Adrenal gland (tissue), 12 donors: Measurements from ENCODE around the gene SCG3. TPM values are rescaled to one million over a fixed set of nuclear protein-coding genes. Genes with fewer than 3 reads are reported as not detected.

Experiments used
- DNase-seq, 7 donors: peaks; one replicate each; pipeline ENCODE4 v3.0.0-alpha.2; 2019 to 2020
- H3K27ac ChIP-seq, 5 donors: fragments of 200-600 bp; sonication (generic) in 4 of 5; 1 replicate in 3 of 5; 2 replicates in 2 of 5; pipeline versions ENCODE4 v1.5.1 to v1.8.0; 2016 to 2020; ENCODE audit warnings: mild to moderate bottlenecking in 1 of 5
- H3K27me3 ChIP-seq: fragments of 200-600 bp; 2 replicates; pipeline ENCODE4 v1.8.0; 2021
- H3K36me3 ChIP-seq, 2 donors: fragments of 200-600 bp; replicated peaks in 1 of 2; 1 replicate in 1 of 2; 2 replicates in 1 of 2; pipeline versions ENCODE4 v1.5.1 to v1.8.0; 2018 to 2022
- H3K4me1 ChIP-seq, 2 donors: fragments of 200-600 bp; replicated peaks in 1 of 2; 1 replicate in 1 of 2; 2 replicates in 1 of 2; pipeline versions ENCODE4 v1.5.1 to v1.8.0; 2018 to 2021
- H3K4me3 ChIP-seq, 4 donors: fragments of 200-600 bp; sonication (generic) in 3 of 4; one replicate each; pipeline ENCODE4 v1.5.1; 2016 to 2018
- H3K9me3 ChIP-seq, 3 donors: fragments of 200-600 bp; sonication (generic) in 1 of 3; replicated peaks in 1 of 3; 1 replicate in 2 of 3; 2 replicates in 1 of 3; pipeline versions ENCODE4 v1.5.1 to v1.8.0; 2016 to 2021
- CTCF ChIP-seq, 6 experiments: fragments of 450-650 bp in 4 of 6; fragments of 200-600 bp in 2 of 6; sonication (generic) in 1 of 6; IDR thresholded peaks; 1 replicate in 5 of 6; 2 replicates in 1 of 6; pipeline versions ENCODE4 v1.5.1 to v1.8.0; 2016 to 2021; ENCODE audit warnings: antibody characterized with exemption in 6 of 6, mild to moderate bottlenecking in 2 of 6, moderate library complexity in 1 of 6
- POLR2A ChIP-seq, 2 donors: fragments of 450-650 bp; IDR thresholded peaks; one replicate each; pipeline ENCODE4 v1.6.1; 2017; ENCODE audit warnings: antibody characterized with exemption in 2 of 2, mild to moderate bottlenecking in 2 of 2, moderate library complexity in 1 of 2
- WGBS, 4 donors: extraction: QIAGEN DNeasy Blood & Tissue Kit in 2 of 4; methylation state at CpG; one replicate each; pipeline versions ENCODE4 v1.1.5 to v1.1.7; 2013 to 2017; 5-methylcytosine and 5-hydroxymethylcytosine counted together
- intact Hi-C, 2 donors: fragments of 100-400 bp; cut with DNase I; formaldehyde crosslinking; loops; one replicate each; pipeline versions ENCODE4 v1.14.1 to v1.15.0; 2022 to 2023
- polyA plus RNA-seq, 3 donors: library from polyadenylated mRNA; stranded (reverse); fragments of 200-250 nt in 2 of 3; fragments of 350-450 nt in 1 of 3; fragmentation: Illumina TruSeq in 1 of 3; extraction: RNeasy Lipid Tissue Mini Kit (QIAGEN cat#74804) in 1 of 3; gene quantifications; one replicate each; pipeline ENCODE4 v1.2.3, GENCODE V29; 2013 to 2014
- total RNA-seq, 9 donors: library from RNA; depleted of rRNA in 4 of 9; stranded (reverse); fragments of >200 nt in 4 of 9; fragments of 120-200 nt in 1 of 9; fragmentation: NEBNext Ultra II Directional in 1 of 9; extraction: Animal tissue kit (Norgen Biotek cat#: 25700) in 1 of 9; gene quantifications; one replicate each; pipeline versions ENCODE4 v1.1.0 to v1.2.4, GENCODE V29; 2013 to 2023
- donor health status: healthy with polysubstance abuse.
- donor health status: Bipolar disorder and iron deficiency.
- donor health status: DM: yes; HTN: yes; CAD: no.
- donor health status: DM: no; HTN: no; CAD: no.
- donor health status: DM: no; HTN: no; CAD: no.
- donor health status: DM: yes; HTN: yes; CAD: no.

The SCG3 gene
- total and polyA plus RNA-seq, 12 donors, result 0.14 to 18.5 (median 2.7) TPM; not detected in 2

DNA sequence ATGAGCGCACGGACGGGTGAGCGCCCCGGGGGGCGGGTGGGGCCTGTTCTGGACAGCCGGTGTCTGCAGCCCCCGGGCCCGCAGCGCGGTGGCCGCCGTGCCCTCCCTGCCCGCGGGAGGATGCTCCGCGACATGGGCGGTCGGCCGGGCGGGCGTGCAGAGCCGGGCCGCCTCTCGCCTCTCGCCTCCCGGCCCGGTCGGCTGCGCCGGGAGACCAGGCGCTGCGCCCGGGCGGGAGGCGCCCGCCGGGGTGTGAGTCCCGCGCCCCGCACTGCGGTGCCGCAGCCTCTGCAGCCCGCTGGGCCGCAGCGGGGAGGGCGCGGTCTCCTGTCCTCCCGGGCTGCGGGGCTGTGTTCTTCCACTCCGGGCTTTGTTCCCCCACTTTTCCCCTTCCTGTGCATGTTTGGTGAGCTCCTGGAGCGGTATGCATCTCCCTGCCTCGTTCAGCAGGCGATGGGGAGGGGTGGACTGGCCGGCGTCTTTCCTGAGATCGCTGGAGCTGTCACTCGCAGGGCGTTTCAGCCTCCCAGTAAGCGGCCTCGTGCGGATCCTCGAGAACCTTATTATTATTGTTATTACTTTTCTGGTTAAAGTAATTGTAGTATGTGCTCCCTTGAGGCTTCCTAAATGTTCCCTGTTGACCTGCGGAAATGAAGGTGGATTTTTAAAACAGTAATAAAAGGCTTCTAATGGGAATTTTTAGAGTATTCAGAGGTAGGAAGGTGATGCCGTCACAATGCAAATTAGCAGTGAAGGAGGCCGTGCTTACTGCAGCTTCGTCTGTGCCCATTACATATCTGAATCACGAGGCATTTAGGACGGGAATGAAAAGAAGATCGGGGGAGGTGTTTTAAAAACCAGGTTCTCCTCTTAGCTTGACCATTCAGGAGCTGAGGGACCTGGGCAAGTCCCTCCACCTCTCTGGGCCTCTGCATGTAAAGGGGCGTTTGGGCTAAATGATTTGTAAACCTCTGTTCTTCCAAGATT lies 70.7 kb downstream of the SCG3 start:
- TF ChIP-seq POLR2A (IDR thresholded peaks at IDR 0.05) (no peak), CTCF (IDR thresholded peaks at IDR 0.05) (no peak)
- Histone ChIP-seq H3K36me3 (no peaks in the 10 kb centered on the region), H3K27me3 (no peaks in the 10 kb centered on the region), H3K4me1 (peaks cover 9 to 11% of the 10 kb centered on the region in 2 donors), H3K4me3 (peak overlapping the region in 3 of 4 donors; percentile 11 to 92 (median 46)), H3K27ac (peak overlapping the region in 2 of 5 donors; percentile 59 to 63), H3K9me3 (no peaks in the 10 kb centered on the region)
- intact Hi-C loops, result no loop called here
- WGBS, 4 donors, result 4 to 10% (median 6%) methylated on average over 23 to 71 of the region's 71 CpGs
- DNase-seq, result peak in 5 of 7 donors; percentile 26 to 62 (median 43)

DNA sequence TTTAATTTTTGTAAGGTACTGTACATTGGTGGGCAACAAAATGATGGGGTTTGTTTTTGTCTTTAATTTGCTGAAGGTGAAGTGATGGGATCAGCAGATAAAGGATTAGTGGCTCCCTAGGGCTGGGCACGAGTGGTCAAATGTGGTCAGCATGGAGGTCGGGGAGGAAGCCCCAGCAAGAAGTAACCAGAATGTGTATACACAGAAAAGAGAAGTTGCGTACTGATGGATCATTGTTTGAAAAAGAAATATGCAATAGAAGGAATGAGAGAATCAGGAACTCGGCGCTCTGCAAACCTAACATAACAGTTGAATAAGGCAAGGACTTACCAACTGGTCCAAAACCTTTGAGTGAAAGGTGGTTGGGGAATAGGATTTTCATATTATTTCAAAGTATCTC lies 71.6 kb downstream of the SCG3 start:
- intact Hi-C loops, result no loop called here
- WGBS, 4 donors, result 62 to 77% (median 72%) methylated on average over 5 of the region's 5 CpGs
- Histone ChIP-seq H3K27me3 (no peaks in the 10 kb centered on the region), H3K4me3 (no peak overlapping the region), H3K27ac (no peak overlapping the region), H3K9me3 (no peaks in the 10 kb centered on the region), H3K36me3 (no peaks in the 10 kb centered on the region), H3K4me1 (peaks cover 9 to 11% of the 10 kb centered on the region in 2 donors)
- TF ChIP-seq POLR2A (IDR thresholded peaks at IDR 0.05), result no peak
- TF ChIP-seq CTCF (IDR thresholded peaks at IDR 0.05), result no peak
- DNase-seq, result no peak

- Histone ChIP-seq H3K27ac (no peak overlapping the region), H3K36me3 (no peaks in the 10 kb centered on the region), H3K4me1 (peaks cover 11 to 18% of the 10 kb centered on the region in 2 donors), H3K4me3 (no peak overlapping the region), H3K9me3 (no peaks in the 10 kb centered on the region), H3K27me3 (no peaks in the 10 kb centered on the region)
- WGBS, 4 donors, result 71 to 82% (median 76%) methylated on average over 2 of the region's 2 CpGs
- intact Hi-C loops, result no loop called here
- TF ChIP-seq POLR2A (IDR thresholded peaks at IDR 0.05) (no peak), CTCF (IDR thresholded peaks at IDR 0.05) (no peak)
- no peak for DNase-seq
Observed at GRCh38 chr15:51754267-51754666, 73.0 kb downstream of the SCG3 start.

- Histone ChIP-seq H3K36me3 (no peaks in the 10 kb centered on the region), H3K9me3 (no peaks in the 10 kb centered on the region), H3K27me3 (no peaks in the 10 kb centered on the region), H3K4me3 (no peak overlapping the region), H3K4me1 (peaks cover 10 to 19% of the 10 kb centered on the region in 2 donors), H3K27ac (no peak overlapping the region)
- WGBS, 4 donors, result 60 to 70% (median 63%) methylated on average over 4 of the region's 4 CpGs
- no peak for DNase-seq
- intact Hi-C loops, result no loop called here
- TF ChIP-seq POLR2A (IDR thresholded peaks at IDR 0.05) (no peak), CTCF (IDR thresholded peaks at IDR 0.05) (no peak)
Observed at GRCh38 chr15:51755790-51756189, 74.5 kb downstream of the SCG3 start.
